SK-N-DZ (cell line): Measurements from ENCODE around the gene APOC1.

Source experiments
- DNase-seq: peaks from one replicate; pipeline ENCODE4 v3.0.0-alpha.2; 2015; ENCODE audit warnings: low spot score

The APOC1 gene

GRCh38 chr19:44955505-44956439 is 41.4 kb downstream of the APOC1 start:
- no peak for DNase-seq

- no peak for DNase-seq
Observed at GRCh38 chr19:44957526-44957925, 43.1 kb downstream of the APOC1 start.

GRCh38 chr19:44958090-44958489 is 43.7 kb downstream of the APOC1 start:
- no peak for DNase-seq

- no peak for DNase-seq
Observed at GRCh38 chr19:44959691-44960090, 45.3 kb downstream of the APOC1 start.

GRCh38 chr19:44960906-44961728 is 46.7 kb downstream of the APOC1 start:
- DNase-seq, result no peak

- no peak for DNase-seq
Observed at GRCh38 chr19:44961821-44962220, 47.4 kb downstream of the APOC1 start.

- no peak for DNase-seq
Observed at GRCh38 chr19:44968118-44968517, 53.7 kb downstream of the APOC1 start.

- no peak for DNase-seq
Observed at GRCh38 chr19:44968670-44969069, 54.3 kb downstream of the APOC1 start.
